ENCODE measurements around the gene ANKRD37. TPM values are rescaled to one million over a fixed set of nuclear protein-coding genes. Genes with fewer than 3 reads are reported as not detected.

ANKRD37 gene
- total RNA-seq, 1 donor from 2014 or later = 6.1 TPM

- H3K9me3 ChIP-seq (ENCODE audit: insufficient read depth, low read depth, low read length) = no peaks in the 10 kb centered on the region
- no peaks in the 10 kb centered on the region for H3K27me3 Mint-ChIP-seq (ENCODE audit: low read depth, unreplicated experiment)
- no peaks in the 10 kb centered on the region for H3K27me3 ChIP-seq (ENCODE audit: insufficient read depth, low read length)
- no peak overlapping the region for H3K27ac Mint-ChIP-seq (ENCODE audit: unreplicated experiment)
- no peak overlapping the region for H3K4me2 ChIP-seq (ENCODE audit: low read length)
- H3K4me3 Mint-ChIP-seq (ENCODE audit: unreplicated experiment) = no peak overlapping the region
- H4K20me1 ChIP-seq (ENCODE audit: insufficient read depth, low read length) = no peaks in the 10 kb centered on the region
- H2AFZ ChIP-seq (ENCODE audit: low read depth, low read length) = no peak overlapping the region
- DNase-seq (ENCODE audit: low read depth) = no peak
- H3K79me2 ChIP-seq (ENCODE audit: insufficient read depth, low read length) = no peaks in the 10 kb centered on the region
- no peaks in the 10 kb centered on the region for H3K4me1 ChIP-seq (ENCODE audit: insufficient read depth, low read length)
- TF ChIP-seq CTCF (IDR thresholded peaks at IDR 0.05; ENCODE audit: insufficient read depth, low read depth, low read length) (no peak), EZH2 (IDR thresholded peaks at IDR 0.05; ENCODE audit: insufficient read depth, low read length) (no peak)
- no peaks in the 10 kb centered on the region for H3K36me3 ChIP-seq (ENCODE audit: insufficient read depth, low read length)
- H3K27ac ChIP-seq (ENCODE audit: low read depth, low read length) = no peak overlapping the region
- no peaks in the 10 kb centered on the region for H3K4me1 Mint-ChIP-seq (ENCODE audit: low read depth, unreplicated experiment)
- H3K4me3 ChIP-seq (ENCODE audit: insufficient read depth, low read depth, low read length) = no peak overlapping the region
- FAIRE-seq = no peak
- no peak overlapping the region for H3K9ac ChIP-seq (ENCODE audit: low read length)
- H3K36me3 Mint-ChIP-seq (ENCODE audit: low read depth, unreplicated experiment) = no peaks in the 10 kb centered on the region
- no peaks in the 10 kb centered on the region for H3K9me3 Mint-ChIP-seq (ENCODE audit: unreplicated experiment)
Measured at GRCh38 chr4:185437809-185438208, 41.2 kb downstream of the ANKRD37 start.

- Histone ChIP-seq H3K27me3 (ENCODE audit: insufficient read depth, low read length) (no peaks in the 10 kb centered on the region), H3K79me2 (ENCODE audit: insufficient read depth, low read length) (no peaks in the 10 kb centered on the region), H3K4me2 (ENCODE audit: low read length) (no peak overlapping the region), H3K27ac (ENCODE audit: low read depth, low read length) (no peak overlapping the region), H3K36me3 (ENCODE audit: insufficient read depth, low read length) (no peaks in the 10 kb centered on the region), H3K9ac (ENCODE audit: low read length) (no peak overlapping the region), H3K4me3 (ENCODE audit: insufficient read depth, low read depth, low read length) (no peak overlapping the region), H4K20me1 (ENCODE audit: insufficient read depth, low read length) (no peaks in the 10 kb centered on the region), H3K4me1 (ENCODE audit: insufficient read depth, low read length) (no peaks in the 10 kb centered on the region), H3K9me3 (ENCODE audit: insufficient read depth, low read depth, low read length) (no peaks in the 10 kb centered on the region), H2AFZ (ENCODE audit: low read depth, low read length) (no peak overlapping the region)
- H3K9me3 Mint-ChIP-seq (ENCODE audit: unreplicated experiment) = no peaks in the 10 kb centered on the region
- no peaks in the 10 kb centered on the region for H3K27me3 Mint-ChIP-seq (ENCODE audit: low read depth, unreplicated experiment)
- DNase-seq (ENCODE audit: low read depth) (no peak), FAIRE-seq (no peak)
- no peak overlapping the region for H3K4me3 Mint-ChIP-seq (ENCODE audit: unreplicated experiment)
- H3K27ac Mint-ChIP-seq (ENCODE audit: unreplicated experiment) = no peak overlapping the region
- no peaks in the 10 kb centered on the region for H3K36me3 Mint-ChIP-seq (ENCODE audit: low read depth, unreplicated experiment)
- TF ChIP-seq EZH2 (IDR thresholded peaks at IDR 0.05; ENCODE audit: insufficient read depth, low read length) (no peak), CTCF (IDR thresholded peaks at IDR 0.05; ENCODE audit: insufficient read depth, low read depth, low read length) (no peak)
- no peaks in the 10 kb centered on the region for H3K4me1 Mint-ChIP-seq (ENCODE audit: low read depth, unreplicated experiment)
Measured at GRCh38 chr4:185441479-185441878, 44.8 kb downstream of the ANKRD37 start.

- H3K36me3 Mint-ChIP-seq (ENCODE audit: low read depth, unreplicated experiment) = no peaks in the 10 kb centered on the region
- Histone ChIP-seq H3K27me3 (ENCODE audit: insufficient read depth, low read length) (no peaks in the 10 kb centered on the region), H2AFZ (ENCODE audit: low read depth, low read length) (no peak overlapping the region), H3K4me3 (ENCODE audit: insufficient read depth, low read depth, low read length) (no peak overlapping the region), H3K9me3 (ENCODE audit: insufficient read depth, low read depth, low read length) (no peaks in the 10 kb centered on the region), H3K9ac (ENCODE audit: low read length) (no peak overlapping the region), H3K27ac (ENCODE audit: low read depth, low read length) (no peak overlapping the region), H3K4me1 (ENCODE audit: insufficient read depth, low read length) (no peaks in the 10 kb centered on the region), H3K4me2 (ENCODE audit: low read length) (no peak overlapping the region), H3K79me2 (ENCODE audit: insufficient read depth, low read length) (no peaks in the 10 kb centered on the region), H4K20me1 (ENCODE audit: insufficient read depth, low read length) (no peaks in the 10 kb centered on the region), H3K36me3 (ENCODE audit: insufficient read depth, low read length) (no peaks in the 10 kb centered on the region)
- no peak overlapping the region for H3K27ac Mint-ChIP-seq (ENCODE audit: unreplicated experiment)
- no peaks in the 10 kb centered on the region for H3K27me3 Mint-ChIP-seq (ENCODE audit: low read depth, unreplicated experiment)
- FAIRE-seq = no peak
- TF ChIP-seq CTCF (IDR thresholded peaks at IDR 0.05; ENCODE audit: insufficient read depth, low read depth, low read length) = no peak
- no peak overlapping the region for H3K4me3 Mint-ChIP-seq (ENCODE audit: unreplicated experiment)
- no peak for DNase-seq (ENCODE audit: low read depth)
- H3K4me1 Mint-ChIP-seq (ENCODE audit: low read depth, unreplicated experiment) = no peaks in the 10 kb centered on the region
- no peaks in the 10 kb centered on the region for H3K9me3 Mint-ChIP-seq (ENCODE audit: unreplicated experiment)
Measured at GRCh38 chr4:185445209-185445608, 48.6 kb downstream of the ANKRD37 start.

Other genes with a start within 250 kb of the ANKRD37 start
- gene CFAP97, start 192.8 kb upstream of the ANKRD37 start, total RNA-seq = 22.1 and 22.7 TPM in 2 replicates
- gene SNX25, start 187.2 kb upstream of the ANKRD37 start, total RNA-seq = 29.2 and 29.5 TPM in 2 replicates
- 0.26 and 0.27 TPM in 2 replicates for gene LRP2BP, start 917 bp upstream of the ANKRD37 start, total RNA-seq
- gene UFSP2, start 29.1 kb downstream of the ANKRD37 start, total RNA-seq = 21.8 and 27.5 TPM in 2 replicates
- gene CCDC110, start 74.9 kb downstream of the ANKRD37 start, total RNA-seq = 0.39 and 1.2 TPM in 2 replicates
- 28.5 and 30.7 TPM in 2 replicates for gene PDLIM3, start 138.7 kb downstream of the ANKRD37 start, total RNA-seq